GF-D8 (cell line): Measurements from ENCODE around the gene ETFA.

Experiments
- DNase-seq: peaks from one replicate; lab custom pipeline; 2025; lab: John Stamatoyannopoulos, UW

ETFA gene

DNA sequence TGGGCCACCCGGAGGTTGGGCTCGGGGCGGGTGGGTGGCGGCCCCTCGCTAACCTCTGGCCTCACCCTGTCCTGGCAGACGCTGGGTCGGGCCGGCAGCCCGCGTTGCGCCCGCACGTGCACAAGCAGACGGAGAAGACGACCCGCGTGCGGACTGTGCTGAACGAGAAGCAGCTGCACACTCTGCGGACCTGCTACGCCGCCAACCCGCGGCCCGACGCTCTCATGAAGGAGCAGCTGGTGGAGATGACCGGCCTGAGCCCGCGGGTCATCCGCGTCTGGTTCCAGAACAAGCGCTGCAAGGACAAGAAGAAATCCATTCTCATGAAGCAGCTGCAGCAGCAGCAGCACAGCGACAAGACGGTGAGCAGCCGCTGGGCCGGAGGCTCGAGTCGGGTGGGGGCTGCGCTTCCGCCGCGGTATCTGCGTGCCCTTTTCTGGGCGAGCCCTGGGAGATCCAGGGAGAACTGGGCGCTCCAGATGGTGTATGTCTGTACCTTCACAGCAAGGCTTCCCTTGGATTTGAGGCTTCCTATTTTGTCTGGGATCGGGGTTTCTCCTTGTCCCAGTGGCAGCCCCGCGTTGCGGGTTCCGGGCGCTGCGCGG lies 29.0 kb upstream of the ETFA start:
- no peak for DNase-seq

DNA sequence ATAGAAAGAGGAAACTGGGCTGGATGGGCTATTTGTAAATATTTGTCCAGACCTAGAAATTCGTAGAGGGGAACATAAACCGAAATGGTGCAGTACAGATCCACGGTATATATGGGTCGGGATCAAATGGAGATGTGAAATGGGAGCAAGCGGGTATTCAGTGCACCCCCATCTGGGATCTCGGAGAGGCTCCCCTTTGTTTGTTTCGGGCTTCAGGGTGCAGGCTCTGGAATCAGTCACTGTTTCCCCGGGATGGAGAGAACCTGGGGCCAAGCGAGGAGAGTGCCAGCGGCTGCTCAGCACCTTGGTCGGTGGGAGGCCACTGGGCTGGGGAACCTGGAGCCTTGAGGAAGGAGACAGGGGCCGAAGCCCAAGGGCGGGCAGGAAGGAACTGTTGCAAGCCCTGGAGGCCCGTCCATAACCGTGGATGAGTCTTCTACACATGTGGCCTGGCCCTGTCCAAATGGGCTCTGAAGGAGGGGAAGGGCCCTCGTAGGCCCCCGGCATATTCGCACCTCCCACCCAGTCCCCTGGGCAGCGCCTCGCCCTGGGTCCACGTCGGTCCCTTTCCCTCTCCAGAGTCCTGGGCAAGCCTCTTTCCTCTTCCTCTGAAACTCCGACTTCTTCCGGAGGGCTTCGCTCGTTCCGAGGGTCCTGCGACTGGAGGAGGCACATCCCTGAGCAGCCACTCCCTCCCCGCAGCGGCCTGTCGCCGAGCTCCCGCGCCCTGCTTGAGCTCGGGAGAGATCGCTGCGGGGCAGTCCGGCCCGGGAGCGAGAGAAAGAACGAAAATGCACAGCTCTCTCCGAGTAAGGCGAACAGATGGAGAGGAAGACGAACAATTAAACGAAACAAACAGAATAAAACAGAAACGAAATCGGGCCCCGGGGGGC lies 28.3 kb upstream of the ETFA start:
- peak; percentile 49 for DNase-seq

DNA sequence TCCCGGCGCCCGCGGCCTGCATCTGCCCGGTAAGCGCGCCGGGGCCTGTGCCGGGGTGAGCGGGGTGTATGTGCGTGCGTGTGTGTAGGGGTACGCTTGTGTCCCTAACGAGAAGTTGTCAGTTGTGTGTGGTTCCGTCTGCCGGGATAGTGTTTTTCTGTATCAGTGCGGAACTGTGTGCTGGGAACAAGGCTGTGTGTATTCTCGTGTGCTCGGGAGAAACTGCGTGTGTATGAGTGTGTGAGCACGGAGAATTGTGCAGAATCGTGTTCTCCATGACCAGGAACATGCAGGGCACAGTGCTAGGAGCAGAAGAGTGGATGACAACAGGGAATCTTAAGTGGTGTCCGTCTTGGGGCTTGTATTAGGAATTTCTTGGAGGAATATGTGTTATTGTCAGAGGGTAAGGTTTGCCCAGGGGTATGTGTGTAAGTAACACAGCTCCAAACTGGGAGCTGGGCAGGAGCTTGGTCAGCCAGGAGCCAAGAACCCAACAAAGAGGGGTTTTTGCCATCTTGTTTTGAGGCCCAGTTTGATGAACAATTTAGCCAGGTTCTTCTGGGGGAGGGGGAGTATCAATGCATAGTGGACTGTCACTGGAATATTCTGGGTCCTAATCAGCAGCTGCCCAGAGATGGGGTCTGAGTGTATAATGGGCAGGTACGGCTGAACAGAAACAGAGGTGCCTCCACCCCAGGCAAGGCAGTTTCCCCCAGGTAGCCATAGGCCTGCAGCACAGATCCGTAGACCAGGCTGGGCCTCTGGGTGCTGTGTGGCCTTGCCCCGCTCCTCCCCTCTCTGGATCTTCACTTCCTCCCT lies 27.4 kb upstream of the ETFA start:
- DNase-seq: peak; percentile 63

DNA sequence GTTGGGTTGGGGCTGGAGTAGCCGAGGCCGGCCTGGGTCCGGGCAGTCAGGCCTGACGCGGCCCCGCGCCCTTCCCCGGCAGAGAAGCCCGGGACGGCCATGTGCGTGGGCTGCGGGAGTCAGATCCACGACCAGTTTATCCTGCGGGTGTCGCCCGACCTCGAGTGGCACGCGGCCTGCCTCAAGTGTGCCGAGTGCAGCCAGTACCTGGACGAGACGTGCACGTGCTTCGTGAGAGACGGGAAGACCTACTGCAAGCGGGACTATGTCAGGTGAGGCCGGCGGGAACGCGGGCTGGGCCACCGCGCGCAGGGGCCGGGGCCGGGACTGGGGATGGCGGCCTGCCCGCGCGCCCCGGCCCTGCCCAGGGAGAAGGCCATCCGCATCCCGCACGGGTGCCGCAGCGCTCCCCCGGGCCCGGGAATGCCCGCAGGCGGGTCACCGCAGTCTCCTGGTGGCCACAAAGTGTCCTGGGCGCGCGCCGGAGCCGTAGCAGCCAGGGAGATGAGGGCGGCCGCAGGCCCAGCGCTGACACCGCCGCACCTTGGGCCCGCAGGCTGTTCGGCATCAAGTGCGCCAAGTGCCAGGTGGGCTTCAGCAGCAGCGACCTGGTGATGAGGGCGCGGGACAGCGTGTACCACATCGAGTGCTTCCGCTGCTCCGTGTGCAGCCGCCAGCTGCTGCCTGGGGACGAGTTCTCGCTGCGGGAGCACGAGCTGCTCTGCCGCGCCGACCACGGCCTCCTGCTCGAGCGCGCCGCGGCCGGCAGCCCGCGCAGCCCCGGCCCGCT lies 26.6 kb upstream of the ETFA start:
- no peak for DNase-seq

DNA sequence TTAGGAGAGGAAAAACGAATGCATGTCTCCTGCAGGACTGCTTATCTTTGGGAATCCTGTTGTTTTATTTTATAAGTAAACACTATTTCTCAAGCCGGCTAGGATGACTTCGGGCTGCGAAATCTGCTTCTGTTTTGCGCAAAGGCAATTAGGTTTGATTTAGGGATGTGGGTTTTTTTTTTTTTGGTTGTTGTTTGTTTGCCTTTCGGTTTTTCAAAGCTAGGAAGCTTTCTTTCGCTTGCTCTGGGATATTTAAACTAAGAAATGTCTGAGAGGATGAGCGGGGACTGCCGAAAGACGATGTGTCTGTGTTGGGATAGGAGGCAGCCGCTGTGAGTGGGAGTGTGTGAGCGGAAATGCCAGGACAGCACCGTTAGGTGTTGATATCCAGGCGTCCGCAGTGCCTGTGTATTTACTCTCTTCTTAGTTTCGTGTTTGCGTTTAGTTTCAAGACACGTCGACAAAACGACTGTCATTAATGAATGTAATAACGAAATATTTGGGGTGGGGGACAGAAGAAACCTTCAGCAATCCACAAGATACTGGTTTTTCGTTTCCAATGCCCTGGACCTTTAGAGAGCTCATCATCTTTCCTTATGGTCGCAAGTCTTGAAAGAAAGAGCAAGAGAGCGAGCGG lies 25.9 kb upstream of the ETFA start:
- DNase-seq: peak; percentile 17

DNA sequence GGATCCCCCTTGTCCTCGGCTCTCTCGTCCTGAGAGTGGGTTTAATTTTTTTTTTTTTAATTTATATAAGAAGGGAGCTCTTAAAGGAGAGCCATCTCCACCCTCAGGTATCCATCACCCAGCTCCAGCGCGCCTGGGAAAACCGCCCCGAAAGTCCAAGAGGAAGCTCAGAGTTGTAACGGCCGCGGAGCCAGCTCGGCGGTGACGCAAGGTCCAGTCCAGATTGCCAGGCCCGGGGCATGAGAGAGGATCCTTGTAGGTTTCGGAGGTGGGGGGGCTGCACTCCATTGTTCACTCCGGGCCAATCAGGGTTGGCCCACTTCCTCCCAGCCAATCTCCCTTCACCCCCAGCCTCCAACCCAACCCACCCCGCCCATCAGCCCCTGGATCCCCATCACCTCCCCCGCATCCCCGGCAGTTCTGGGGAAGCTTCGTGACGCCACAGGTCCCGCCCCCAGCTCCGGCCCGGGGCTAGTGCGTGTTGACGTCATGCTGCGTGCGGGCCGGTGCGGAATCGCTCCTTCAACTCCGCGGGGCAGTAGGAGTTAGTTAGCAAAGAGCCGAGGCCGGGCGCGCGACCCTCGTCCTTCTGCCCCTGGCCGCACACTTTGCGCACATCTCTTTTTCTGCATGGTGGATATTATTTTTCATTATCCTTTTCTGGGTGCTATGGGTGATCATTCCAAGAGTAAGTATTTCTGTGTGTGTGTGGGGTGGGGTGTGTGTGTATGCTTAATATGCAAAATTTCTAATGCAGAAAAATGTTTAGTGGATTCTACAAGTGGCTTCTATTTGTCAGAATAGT lies 25.2 kb upstream of the ETFA start, which contains the start of gene ISL2:
ISL2 (plus strand) TSS at position 520 of the 805 bp plus-strand sequence; CDS start at position 631, 111 bp downstream.
- DNase-seq: peak; percentile 73

DNA sequence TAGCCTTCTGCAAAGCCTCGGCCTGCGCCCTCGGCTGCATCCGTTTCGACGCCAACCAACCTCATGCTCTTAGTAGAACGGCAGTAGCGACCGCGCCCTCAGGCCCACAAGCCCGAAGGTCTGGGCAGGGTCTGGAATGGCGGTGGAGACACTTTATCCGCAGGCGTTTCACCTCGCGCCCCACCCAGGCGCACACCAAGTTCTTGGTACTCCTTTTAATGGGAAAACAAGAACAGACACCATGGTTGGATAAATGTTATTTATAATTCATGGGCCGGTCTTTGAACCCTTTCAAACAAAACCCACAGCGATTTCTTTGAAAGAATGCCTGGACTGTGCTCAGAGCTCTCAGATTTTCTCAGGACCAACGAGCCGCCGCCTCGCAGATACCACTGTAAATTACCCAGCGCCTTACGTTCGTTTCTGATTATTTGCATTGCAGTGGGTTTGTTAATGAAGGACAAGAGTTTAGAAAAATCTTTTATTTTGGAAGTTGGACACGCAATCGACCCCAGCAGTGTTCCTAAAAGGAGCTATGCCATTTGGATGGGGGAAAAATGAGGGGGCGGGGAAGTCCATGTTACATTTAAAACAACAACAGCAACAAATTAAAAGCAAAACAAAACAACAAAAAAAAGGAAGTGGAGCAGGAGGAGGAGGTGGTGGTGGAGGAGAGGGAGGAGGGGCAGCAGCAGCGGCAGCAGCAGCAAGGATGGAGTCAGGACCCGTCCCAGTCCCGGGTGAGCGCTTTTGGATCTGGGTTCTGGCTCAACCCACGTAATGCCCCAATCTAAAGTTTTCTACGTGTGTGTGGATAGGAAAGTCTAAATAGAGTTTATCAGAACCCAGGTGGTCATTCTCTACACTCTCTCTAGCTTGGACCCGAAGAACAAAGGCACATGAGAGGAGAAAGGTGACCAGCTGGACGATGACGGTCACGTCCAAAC lies 24.3 kb upstream of the ETFA start:
- no peak for DNase-seq

DNA sequence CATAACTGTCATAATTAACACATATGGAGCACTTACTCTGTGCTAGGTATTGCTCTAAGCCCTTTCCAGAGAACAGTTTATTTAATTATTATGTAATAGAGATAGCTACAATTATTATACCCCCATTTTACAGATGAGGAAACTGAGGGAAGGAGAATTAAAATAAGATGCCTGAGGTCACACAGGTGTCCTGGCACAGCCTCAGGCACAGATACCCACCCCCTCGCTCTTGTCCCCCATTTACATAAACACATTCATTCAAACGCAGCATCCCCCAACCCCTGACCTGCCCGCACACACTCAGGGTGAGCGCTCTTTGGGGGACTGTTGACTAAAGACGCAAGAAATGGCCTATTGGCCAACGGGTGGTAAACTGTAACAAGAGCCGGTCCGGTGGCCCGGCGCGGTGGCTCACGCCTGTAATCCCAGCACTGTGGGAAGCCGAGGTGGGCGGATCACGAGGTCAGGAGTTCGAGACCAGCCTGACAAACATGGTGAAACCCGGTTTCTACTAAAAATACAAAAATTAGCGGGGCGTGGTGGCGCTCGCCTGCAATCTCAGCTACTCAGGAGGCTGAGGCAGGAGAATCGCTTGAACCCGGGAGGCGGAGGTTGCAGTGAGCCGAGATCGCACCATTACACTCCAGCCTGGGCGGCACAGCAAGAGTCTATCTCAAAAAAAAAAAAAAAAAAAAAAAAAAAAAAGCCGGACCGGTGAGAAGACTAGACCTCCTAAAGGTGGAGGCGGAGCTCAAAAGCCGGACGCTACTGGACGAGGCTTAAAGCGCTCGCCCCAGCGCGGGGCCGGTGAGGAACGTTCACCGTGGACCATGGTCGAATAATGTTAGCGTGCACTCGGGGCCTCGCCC lies 23.4 kb upstream of the ETFA start:
- no peak for DNase-seq

DNA sequence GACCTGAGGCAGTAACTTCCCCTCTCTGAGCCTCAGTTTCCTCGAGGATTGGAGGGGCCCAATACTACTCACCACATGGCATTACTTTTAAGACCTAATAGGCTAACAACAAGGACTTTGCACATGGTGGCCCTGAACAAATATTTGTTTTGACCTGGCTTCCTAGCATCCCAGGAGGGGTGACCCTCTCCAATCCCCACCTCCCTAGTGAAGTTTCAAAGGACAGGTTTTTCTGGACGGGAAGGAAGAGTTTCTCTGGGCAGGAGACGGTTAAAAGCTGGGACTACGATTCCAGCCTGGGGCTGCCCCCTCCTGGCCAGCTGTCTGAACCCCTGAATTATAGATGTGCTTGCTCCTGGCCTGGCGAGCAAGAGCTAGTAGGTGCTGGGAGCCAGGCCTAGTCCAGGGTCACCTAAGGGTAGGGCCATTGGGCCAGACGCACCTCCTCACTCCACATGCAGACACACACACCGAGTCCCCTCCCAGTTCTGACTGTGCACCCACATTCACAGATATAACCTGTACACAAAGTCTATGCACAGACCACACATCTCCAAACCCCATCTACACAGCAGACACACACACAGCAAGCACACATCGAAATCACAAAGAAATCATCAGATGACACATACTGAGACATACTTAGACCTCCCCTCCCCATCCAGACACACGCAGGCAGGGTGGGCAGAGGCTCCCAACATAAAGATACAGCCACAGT lies 22.6 kb upstream of the ETFA start:
- no peak for DNase-seq

DNA sequence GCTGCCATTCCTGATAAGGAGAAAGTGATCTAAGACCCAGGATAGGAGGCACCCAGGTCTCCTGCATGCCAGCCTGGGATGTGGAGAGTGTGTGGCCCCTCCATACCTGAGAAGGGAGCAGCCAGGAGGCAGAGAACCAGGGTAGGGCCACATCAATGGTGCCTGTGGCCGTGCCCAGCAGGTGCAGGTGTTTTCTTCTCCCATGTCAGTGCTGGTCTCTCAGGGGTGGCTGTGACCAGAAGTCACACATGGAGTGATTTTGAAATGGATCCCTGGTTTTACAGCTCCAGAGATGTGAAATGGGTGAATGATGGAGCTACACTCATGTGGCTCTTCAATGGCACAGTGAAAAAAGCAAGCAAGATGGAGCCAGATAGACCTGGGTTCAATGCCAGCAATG lies 22.0 kb upstream of the ETFA start:
- DNase-seq: no peak

DNA sequence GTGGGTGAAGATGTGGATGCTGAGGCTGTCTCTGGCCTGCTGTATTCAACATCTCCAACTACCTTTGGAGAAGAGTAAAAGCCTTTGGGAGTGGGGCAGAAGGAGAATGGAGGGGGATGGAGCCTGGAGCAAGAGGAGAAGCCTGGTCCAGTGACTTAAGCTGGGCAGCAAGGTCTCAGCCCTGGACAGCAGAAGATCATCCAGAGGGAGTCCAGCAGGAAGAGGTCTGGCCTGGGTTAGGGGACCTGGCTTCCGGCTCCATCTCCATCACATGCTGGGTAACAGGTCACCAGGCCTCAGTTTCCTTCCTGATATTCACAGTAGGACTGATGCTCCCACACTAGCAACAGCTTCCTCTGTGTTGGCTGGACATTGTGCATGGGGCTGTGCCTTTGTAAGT lies 21.5 kb upstream of the ETFA start:
- DNase-seq: no peak

DNA sequence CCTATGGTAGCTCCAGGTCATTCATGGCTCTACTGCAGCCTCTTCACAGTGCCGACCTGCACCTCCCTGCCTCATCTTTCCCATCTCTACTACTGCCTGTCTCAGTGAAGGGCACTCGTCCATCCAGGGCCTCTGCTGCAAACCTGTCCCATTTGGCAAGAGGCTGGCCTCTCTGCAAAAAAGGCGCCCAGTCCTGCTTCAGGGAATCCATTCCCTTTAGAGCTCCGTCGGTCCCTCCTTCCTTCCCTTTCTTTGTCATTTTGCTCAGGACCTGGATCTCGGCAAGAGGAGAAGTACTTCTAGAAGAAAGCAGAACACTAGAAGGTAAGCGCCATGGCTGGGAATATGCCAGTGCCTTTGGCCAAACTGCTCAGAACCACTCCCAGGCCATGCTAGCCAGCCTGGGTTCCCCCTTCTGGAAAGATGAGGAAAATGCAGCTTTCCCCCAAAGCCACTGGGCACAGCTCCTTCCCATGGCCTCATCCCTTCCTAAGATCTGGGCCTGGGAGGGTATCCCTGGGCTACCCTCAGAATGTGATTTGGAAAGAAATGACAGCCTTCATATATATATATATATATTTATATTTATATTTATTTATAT lies 18.9 kb upstream of the ETFA start:
- no peak for DNase-seq

DNA sequence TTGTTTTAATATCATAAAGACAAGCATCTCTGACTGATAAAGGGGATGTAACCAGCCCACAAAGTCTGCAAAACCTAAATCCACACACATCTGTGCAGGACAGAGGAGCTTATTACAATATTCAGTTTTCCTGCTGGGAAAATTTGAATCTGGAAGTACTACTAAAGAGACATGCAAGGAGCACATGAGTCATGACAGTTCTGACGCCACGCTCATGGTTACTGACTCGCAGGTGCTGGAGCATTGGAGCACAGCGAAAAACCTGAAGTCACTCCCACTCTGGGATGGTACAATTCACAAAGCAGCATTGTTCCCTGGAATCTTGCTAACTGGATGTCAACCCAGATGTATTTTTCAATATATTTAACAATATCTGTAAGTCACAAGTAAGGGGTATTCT lies 17.7 kb upstream of the ETFA start:
- DNase-seq: no peak

DNA sequence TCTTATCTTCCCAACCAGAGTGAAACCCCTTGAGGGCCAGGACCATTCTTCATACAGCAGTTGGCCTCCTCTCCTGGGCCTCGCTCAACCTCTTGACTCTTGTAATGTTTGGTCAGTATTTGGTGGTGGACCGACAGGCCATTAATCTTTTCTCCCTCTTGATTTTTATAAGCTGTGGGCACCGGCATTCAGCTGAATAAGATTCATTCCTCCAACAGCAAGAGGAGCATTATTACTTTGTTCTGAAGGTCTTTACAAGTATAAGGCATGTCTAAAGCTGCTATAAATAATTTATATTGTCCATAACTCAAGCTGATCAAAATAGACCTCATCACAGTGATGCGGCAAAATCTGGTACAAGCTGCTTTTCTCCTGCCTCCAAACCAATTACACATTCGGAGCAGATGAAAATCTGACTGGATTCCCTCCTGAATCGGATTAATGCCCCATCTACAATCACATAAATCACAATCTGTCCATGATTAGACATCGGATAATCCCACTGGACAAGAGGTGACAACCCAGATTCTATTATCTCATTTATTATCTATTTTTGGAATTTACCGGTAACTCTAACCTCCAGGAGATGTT lies 16.9 kb upstream of the ETFA start:
- DNase-seq: no peak

DNA sequence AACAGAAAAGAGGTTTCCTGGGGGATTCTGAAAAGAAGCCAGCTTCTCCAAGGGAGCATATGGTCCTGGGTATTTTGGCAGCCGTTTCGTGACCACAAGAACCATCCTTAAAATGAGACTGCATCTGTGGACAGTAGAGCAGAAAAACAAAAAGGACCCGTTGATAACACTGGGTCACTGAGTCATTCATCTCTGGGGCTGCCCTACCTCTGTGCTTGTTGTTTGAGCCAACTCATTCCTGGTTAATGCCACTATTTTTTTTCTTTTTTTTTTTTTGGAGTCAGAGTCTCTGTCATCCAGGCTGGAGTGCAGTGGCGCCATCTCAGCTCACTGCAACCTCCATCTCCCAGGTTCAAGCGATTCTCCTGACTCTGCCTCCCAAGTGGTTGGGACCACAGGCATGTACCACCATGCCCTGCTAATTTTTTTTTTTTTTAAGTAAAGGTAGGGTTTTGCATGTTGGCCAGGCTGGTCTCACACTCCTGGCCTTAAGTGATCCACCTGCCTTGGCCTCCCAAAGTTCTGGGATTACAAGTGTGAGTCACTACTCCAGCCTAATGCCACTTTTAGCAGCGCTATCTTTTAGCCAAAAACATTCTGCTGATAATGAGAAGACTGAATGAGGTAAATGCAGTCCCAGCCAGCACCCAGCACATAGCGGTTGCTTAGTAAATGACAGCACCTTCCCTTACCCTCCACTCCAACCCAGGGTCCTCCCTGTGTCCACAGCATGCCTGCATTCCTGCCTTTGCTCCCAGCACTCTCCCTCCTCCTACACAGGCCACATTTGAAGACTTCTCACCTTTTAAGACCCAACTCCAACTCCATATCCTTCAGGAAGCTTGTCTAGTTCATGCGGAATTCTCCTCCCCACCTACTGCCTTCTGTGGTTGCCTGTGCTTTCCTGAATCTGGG lies 16.2 kb upstream of the ETFA start:
- DNase-seq: no peak

DNA sequence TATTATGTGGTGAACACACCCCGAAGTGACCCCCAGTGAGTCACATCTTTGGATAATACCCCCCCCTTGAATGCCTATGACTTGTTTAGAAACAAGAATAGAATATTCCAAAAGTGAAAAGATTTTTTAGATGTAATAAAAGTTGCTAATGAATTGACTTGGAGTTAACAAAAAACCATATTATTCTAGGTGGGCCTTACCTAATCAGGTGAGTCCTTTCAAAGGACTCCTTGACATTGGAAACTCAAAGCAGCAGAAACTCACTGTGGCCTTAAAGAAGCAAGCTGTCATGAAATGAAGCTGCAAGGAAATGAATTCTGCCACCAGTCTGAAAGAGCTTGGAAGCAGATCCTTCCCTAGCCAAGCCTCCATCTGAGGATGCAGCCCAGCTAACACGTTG lies 14.4 kb upstream of the ETFA start:
- DNase-seq: no peak
